ENCODE data around the gene M1AP.

Gene M1AP

DNA sequence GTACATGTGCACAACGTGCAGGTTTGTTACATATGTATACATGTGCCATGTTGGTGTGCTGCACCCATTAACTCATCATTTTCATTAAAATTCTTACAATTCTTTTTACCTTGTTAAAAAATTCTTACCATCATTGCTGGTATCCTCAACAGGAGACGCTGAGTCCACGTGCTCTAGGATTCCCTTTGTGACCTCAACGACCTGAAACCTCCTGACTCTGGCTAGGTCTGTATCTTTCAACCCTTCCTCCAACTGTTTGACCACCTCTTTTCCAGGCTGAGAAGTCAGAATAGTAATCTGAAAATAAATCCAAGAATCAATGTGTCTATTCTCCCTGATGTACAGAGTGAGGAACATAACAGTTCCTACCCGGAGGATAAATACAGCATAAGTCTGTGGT, 41.2 kb downstream of the M1AP start:
- no peak overlapping the region for H3K27ac ChIP-seq (ENCODE audit: low read depth, low read length)
- TF ChIP-seq EZH2phosphoT487 (IDR thresholded peaks at IDR 0.05; ENCODE audit: borderline replicate concordance, low read length): no peak
- TF ChIP-seq, protein P1, sequence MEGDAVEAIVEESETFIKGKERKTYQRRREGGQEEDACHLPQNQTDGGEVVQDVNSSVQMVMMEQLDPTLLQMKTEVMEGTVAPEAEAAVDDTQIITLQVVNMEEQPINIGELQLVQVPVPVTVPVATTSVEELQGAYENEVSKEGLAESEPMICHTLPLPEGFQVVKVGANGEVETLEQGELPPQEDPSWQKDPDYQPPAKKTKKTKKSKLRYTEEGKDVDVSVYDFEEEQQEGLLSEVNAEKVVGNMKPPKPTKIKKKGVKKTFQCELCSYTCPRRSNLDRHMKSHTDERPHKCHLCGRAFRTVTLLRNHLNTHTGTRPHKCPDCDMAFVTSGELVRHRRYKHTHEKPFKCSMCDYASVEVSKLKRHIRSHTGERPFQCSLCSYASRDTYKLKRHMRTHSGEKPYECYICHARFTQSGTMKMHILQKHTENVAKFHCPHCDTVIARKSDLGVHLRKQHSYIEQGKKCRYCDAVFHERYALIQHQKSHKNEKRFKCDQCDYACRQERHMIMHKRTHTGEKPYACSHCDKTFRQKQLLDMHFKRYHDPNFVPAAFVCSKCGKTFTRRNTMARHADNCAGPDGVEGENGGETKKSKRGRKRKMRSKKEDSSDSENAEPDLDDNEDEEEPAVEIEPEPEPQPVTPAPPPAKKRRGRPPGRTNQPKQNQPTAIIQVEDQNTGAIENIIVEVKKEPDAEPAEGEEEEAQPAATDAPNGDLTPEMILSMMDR (IDR thresholded peaks at IDR 0.05; ENCODE audit: low read depth, low read length, poor library complexity, severe bottlenecking): no peak
- H3K4me3 ChIP-seq (ENCODE audit: low read length): no peak overlapping the region
- H3K4me1 ChIP-seq (ENCODE audit: control insufficient read depth, low read length): no peaks in the 10 kb centered on the region
- no peaks in the 10 kb centered on the region for H3K36me3 ChIP-seq (ENCODE audit: control insufficient read depth, low read length)
- no peaks in the 10 kb centered on the region for H3K79me2 ChIP-seq (ENCODE audit: control insufficient read depth, low read length)
- H3K4me2 ChIP-seq (ENCODE audit: low read length): no peak overlapping the region
- H3K9me3 ChIP-seq (ENCODE audit: control insufficient read depth, insufficient read depth, low read length): no peaks in the 10 kb centered on the region
- H3K27me3 ChIP-seq (ENCODE audit: control insufficient read depth, low read length): peaks cover 36% of the 10 kb centered on the region
- no peaks in the 10 kb centered on the region for H4K20me1 ChIP-seq (ENCODE audit: control insufficient read depth, insufficient read depth, low read depth, low read length)
- no peaks in the 10 kb centered on the region for H3K9me2 ChIP-seq (replicated peaks; ENCODE audit: control insufficient read depth, low read length)
- no peaks in the 10 kb centered on the region for H3F3A ChIP-seq (ENCODE audit: control insufficient read depth, insufficient read depth)

DNA sequence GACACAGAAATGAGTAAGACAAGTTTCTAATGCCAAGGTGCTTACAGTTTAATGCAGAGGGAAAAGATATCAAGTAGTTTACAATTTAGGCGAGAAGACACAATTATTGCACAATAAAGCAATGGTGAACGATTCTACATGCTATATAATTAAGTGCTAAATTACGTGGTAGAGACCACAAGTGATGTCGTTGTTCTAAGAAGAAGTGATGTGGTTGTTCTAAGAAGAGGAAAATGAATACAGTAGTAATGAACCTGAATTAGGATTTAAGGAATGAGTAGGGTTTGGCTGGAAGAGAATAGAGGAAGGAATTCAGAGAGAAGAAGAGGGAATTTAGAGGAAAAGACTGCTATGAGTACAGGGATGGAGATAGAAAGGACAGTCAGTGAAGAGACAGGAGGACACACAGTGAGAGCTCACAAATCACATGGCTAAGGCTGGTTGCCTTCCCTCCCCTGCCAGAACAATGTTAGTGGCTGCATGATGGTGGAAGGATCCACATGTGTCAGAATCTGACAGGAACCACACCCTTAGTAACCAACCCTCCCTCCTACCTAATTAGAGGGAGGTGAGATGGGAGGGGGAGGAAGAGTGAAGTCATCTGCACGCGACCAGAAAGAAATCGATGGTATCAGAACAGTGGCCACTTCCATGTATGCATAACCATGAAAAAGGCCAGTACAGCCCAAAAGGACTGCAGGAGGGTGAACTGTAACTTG, 44.7 kb downstream of the M1AP start:
- no peaks in the 10 kb centered on the region for H3K36me3 ChIP-seq (ENCODE audit: control insufficient read depth, low read length)
- H3K4me2 ChIP-seq (ENCODE audit: low read length): no peak overlapping the region
- no peak overlapping the region for H3K27ac ChIP-seq (ENCODE audit: low read depth, low read length)
- H3K9me2 ChIP-seq (replicated peaks; ENCODE audit: control insufficient read depth, low read length): no peaks in the 10 kb centered on the region
- no peak overlapping the region for H3K4me3 ChIP-seq (ENCODE audit: low read length)
- peaks cover 3% of the 10 kb centered on the region; the same call in 1 of the 2 replicates for H3K4me1 ChIP-seq (ENCODE audit: control insufficient read depth, low read length)
- H3F3A ChIP-seq (ENCODE audit: control insufficient read depth, insufficient read depth): no peaks in the 10 kb centered on the region
- H3K9me3 ChIP-seq (ENCODE audit: control insufficient read depth, insufficient read depth, low read length): no peaks in the 10 kb centered on the region
- H3K27me3 ChIP-seq (ENCODE audit: control insufficient read depth, low read length): peaks cover 36% of the 10 kb centered on the region
- H4K20me1 ChIP-seq (ENCODE audit: control insufficient read depth, insufficient read depth, low read depth, low read length): no peaks in the 10 kb centered on the region
- TF ChIP-seq EZH2phosphoT487 (IDR thresholded peaks at IDR 0.05; ENCODE audit: borderline replicate concordance, low read length): no peak
- TF ChIP-seq, protein P1 (IDR thresholded peaks at IDR 0.05; ENCODE audit: low read depth, low read length, poor library complexity, severe bottlenecking): no peak
- no peaks in the 10 kb centered on the region for H3K79me2 ChIP-seq (ENCODE audit: control insufficient read depth, low read length)

DNA sequence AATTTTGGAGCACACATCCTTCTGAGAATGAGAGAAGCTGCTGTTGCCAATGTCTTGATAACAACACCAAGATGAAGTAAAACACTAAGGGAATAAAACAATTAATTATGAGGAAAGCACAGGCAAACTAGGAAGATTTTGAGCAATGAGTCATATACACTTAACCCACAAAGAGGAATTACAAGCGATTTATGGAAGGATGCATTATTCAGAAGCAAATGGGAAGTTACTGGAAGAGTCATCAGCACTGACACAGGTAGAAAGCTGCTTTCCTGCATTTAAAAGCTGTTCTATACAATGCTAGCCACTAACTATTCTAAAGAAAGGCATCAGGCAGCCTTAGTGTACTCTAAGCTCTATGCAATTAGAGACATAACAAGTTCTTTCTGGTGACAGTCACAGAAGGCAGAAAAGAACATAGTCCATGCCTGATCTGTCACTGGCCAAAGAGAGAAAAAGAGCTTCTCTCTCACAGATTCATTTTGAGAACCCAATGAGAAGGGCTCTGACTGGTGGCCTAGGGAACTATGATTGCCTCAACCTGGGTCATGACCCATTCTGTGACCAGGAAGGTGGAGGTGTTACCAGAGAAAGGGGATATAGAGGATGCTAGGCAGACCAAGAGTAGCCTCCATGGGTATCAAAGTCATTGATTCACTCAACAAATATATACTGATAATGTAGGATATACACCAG, 45.4 kb downstream of the M1AP start:
- no peaks in the 10 kb centered on the region for H3K9me2 ChIP-seq (replicated peaks; ENCODE audit: control insufficient read depth, low read length)
- peaks cover 36% of the 10 kb centered on the region for H3K27me3 ChIP-seq (ENCODE audit: control insufficient read depth, low read length)
- no peak overlapping the region for H3K4me2 ChIP-seq (ENCODE audit: low read length)
- H3F3A ChIP-seq (ENCODE audit: control insufficient read depth, insufficient read depth): no peaks in the 10 kb centered on the region
- no peaks in the 10 kb centered on the region for H3K79me2 ChIP-seq (ENCODE audit: control insufficient read depth, low read length)
- H3K27ac ChIP-seq (ENCODE audit: low read depth, low read length): no peak overlapping the region
- peaks cover 3% of the 10 kb centered on the region; the same call in 1 of the 2 replicates for H3K4me1 ChIP-seq (ENCODE audit: control insufficient read depth, low read length)
- TF ChIP-seq, protein P1 (IDR thresholded peaks at IDR 0.05; ENCODE audit: low read depth, low read length, poor library complexity, severe bottlenecking): no peak
- no peak for TF ChIP-seq EZH2phosphoT487 (IDR thresholded peaks at IDR 0.05; ENCODE audit: borderline replicate concordance, low read length)
- H4K20me1 ChIP-seq (ENCODE audit: control insufficient read depth, insufficient read depth, low read depth, low read length): no peaks in the 10 kb centered on the region
- H3K36me3 ChIP-seq (ENCODE audit: control insufficient read depth, low read length): no peaks in the 10 kb centered on the region
- H3K4me3 ChIP-seq (ENCODE audit: low read length): no peak overlapping the region
- no peaks in the 10 kb centered on the region for H3K9me3 ChIP-seq (ENCODE audit: control insufficient read depth, insufficient read depth, low read length)
